HG03039 (cell line): ENCODE data around the gene NSMCE1.

Source experiments
- ATAC-seq: cut with Tn5 transposase; IDR thresholded peaks from one replicate; pipeline ENCODE4 v1.9.1; 2021; ENCODE audit warnings: mild to moderate bottlenecking, moderate library complexity; ENCODE audit not compliant: unreplicated experiment

The NSMCE1 gene

DNA sequence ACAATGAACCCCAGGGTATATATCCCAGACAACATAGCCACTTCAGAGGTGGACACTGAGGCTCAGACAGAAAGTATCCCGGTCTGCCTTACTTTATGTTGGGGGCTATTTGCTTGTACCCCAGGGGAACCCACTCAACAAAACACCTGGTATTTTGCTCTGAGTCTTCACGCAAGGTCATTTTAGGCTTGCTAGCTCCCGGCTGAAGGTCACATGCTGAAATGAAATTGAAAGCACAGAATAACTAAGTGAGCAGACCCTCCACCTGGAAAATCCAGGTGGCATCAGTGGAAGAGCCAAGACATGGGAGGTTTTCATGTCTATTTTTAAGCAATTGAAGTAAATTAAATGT, 69.4 kb downstream of the NSMCE1 start:
- ATAC-seq: no peak

DNA sequence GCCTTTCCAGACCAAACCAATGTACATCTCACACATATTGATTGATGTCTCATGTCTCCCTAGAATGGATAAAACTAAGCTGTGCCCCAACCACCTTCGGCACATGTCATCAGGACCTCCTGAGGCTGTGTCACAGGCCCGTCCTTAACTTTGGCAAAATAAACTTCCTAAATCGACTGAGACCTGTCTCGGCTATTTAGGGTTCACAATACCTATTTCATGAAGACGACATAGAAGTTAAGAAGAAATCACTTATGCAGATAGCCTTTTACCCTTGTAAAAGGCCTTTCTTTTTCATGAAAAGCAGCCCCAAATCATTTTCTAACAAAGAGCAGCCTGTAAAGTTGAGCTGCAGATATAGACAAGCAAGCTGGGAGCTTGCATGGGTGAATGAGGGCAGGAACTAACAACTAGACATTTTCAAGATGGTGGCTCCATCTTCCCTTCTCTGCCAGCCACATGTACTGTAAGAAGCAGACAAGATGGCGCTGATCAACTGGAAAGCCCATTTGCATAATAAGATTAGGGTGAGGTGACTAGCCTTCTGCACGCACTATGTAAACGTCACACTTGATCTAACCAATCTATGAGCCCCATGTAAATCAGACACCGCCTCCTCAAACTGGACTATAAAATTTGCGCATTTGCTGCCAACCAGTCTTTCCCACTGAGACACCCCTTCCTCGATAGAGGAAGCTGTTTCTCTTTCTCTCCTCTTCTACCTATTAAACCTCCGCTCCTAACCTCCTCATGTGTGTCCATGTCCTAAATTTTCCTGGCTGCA, 69.9 kb downstream of the NSMCE1 start:
- no peak for ATAC-seq

DNA sequence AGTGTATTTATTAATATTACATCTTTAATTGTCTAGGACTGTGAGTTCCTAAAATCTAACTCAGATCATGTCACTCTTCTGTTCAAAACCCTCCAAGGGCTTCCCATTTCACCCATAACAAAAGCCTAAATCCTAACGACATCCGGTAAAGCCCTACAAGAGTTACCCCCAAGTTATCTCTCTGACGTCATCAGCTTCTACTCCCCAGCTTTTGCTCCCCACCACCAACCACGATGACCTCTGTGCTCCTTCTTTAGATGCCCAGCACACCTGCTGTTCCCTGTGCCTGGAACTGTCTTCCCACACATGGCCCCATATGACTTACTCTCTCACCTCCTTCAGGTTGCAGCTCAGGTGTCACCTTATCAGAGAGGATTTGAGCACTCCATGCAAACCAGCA, 71.6 kb downstream of the NSMCE1 start:
- no peak for ATAC-seq

DNA sequence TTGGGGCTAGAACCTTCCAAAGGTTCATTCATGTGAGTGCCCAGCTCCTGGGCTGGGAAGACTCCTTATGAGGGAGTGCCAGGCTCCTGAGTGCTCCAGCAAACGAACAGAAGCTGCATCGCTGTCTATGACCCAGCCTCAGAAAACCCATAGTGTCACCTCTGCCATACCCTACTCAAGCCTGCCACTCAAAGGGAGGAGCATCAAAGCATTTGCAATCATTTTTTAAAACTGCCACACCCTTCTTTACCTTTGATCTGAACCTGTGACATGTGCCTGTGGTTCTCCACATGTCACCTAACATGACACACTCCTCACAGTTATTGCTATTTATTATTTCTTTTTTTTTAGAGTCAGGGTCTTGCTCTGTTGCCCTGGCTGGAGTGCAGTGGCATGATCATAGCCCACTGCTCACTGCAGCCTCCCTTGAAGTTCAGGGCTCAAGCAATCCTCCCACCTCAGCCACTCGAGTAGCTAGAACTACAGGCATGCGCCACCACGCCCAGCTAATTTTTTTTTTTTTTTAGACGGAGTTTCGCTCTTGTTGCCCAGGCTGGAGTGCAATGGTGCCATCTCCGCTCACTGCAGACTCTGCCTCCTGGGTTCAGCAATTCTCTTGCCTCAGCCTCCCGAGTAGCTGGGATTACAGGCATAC, 72.5 kb downstream of the NSMCE1 start:
- no peak for ATAC-seq

DNA sequence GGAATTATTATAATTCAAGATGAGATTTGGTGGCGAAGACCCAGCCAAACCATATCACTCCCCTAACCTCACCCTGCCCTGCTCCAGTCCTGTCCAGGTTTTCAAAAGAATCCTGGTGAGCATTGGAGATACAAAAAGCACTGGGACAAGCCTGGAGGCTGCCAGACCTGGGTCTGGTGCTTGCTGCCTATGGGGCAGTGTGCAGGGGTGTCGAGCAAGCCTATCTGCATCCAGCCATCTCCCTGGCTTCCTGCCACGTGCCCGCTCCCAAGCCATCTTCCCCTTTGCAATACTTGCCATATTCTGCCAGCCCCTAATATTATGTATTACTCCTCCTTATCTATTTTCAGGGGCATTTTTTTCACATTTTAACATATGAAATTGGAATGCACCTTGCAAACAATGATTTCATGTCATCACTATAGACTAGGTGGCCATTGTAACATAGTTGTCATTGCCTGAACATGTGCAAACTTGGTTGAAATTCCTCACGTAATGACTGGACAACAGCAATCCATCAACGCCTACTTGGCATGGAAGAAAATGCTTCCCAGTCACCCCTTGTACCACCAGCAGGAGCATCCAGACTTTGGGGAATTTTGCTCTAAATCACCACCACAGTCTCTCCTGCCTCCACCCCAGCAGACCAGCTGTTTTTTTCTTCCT, 73.4 kb downstream of the NSMCE1 start:
- no peak for ATAC-seq

DNA sequence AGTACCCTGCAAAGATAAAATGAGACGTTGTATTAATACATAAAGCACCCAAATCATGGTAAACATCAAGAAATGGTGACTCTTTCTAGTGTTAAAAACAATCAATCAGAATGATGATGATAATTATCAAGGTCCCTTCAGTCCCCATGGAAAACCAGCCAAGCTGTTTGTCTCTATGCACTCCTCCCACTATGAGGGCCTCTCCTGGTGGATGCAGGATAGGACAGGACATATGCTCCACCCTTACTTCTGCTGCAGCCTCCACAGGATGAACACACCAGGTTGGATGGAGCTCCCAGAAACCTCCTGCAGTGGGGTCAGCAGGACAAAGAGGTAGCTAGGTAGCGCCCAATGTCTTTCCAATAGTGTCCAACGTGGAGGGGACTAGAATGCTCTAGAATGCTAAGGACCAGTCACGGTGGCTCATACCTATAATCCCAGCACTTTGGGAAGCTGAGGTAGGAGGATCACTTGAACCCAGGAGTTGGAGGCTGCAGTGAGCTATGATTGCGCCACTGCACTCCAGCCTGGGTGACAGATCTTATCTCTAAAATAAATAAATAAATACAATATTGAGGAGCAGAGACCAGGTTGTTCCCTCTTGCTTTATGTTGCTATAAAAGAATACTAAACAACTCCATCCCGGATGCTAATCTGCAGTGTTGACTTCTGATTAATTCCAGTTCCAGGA, 75.1 kb downstream of the NSMCE1 start:
- ATAC-seq: no peak

DNA sequence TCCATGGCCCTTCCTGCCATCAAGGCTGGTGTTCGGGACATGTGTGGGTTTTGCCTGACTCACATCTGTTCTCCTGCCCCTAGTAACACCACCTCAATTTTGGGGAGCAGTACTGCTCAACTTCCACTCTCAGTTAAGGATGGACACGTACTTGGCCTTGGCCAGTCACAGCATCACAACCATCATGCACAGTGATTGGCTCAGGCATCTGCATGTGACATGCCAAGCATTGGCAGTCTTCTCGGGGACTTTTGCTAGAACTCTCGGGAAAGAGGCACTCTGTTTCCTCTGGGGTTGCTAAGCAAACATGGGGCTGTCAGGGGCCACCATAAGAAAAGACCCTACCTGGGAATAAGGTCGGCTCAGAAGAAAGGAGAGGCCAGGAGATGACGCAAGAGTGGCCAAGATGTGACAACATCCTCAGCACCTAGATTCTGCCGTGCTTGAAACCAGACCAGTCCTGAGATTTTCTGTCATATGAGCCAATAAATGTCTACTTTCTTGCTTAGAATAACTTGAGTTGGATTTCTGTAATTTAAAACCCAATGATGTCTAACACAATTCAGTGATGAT, 77.1 kb downstream of the NSMCE1 start:
- no peak for ATAC-seq

DNA sequence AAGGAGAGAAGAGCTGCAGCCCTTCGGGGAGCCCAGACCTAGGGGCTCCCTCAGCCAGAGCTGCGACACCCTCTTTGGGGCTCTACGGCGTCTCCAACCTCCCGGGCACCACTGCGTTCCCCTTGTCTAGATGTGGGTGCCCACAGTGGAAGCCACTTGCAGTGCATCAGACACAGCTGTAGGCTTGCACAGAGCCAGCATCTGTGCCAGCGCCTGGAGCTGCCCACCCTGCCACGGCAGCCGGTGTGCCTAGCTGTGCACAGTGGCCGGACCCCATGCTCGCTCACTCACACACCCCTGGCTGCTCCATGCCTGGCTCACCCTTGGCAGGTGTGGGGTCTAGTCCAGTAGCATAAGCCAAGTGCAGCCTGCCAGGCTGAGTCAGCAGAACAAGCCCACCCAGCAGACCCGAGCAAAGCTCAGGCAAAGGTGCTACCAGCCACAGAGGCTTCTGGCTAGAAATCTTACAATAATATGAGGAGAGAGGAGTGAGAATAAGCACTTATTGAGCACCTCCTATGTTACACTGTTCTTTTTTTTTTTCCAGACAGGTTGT, 78.2 kb downstream of the NSMCE1 start:
- no peak for ATAC-seq

DNA sequence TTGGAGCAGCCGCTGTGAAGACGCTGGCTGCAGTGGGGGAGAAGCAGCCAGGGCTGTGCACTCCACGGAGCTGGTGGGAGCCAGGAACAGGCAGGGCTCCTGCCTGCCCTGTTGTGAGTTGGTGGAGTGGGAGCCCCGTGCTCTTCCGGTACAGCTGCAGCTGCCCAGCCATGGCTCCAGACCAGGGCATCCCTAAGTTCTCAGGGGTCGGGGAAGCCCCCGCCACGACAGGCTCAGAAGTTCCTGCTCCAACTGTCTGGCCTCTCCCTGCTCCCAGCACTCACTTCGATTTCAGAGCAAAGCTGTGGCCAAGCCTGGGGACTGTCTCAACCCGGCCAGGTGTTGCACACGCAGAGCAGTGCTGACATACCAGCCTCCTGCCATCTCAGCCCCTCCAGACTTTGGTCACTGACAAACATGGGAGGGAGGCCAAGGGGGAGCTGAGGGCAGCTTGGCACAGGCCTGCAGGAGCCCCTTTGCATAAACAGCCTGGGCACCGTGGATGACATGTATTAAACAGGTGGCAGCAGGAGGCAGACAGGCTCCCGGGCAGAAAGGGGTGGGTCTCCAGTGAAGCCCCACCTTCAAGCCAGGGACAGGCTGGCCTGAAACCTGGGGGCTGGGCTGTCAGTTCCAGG, 79.1 kb downstream of the NSMCE1 start:
- no peak for ATAC-seq

DNA sequence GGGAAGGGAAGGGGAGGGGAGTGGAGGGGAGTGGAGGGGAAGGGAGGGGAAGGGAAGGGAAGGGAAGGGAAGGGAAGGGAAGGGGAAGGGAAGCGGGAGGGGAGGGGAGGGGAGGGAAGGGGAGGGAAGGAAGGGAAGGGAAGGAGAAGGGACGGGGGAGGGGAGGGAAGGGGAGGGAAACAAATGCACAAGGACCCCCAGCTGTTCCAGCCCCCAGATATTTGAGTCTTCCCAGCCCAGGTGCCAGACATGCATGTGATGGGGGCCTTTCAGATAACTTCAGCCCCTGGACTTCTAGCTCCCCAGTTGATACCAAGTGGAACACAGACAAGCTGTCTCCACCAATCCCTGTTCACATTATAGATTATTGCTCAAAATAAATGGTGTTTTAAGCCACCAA, 79.9 kb downstream of the NSMCE1 start:
- no peak for ATAC-seq

DNA sequence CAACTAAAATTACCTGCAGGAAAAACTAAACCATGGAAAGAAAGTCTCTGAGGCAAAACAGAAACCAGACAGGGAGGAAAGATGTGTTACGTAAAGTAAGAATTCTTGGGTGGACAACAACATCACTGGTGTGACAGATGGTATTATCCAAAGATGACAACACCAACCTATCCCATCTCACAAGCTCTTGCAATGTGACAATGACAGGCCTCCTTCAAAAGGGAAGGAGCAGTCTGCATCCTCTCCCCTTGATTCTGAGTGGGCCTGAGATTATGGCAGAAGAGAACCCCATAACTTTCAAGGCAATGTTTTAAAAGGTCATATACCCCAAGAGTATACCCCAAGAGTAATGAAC, 82.8 kb downstream of the NSMCE1 start:
- no peak for ATAC-seq

DNA sequence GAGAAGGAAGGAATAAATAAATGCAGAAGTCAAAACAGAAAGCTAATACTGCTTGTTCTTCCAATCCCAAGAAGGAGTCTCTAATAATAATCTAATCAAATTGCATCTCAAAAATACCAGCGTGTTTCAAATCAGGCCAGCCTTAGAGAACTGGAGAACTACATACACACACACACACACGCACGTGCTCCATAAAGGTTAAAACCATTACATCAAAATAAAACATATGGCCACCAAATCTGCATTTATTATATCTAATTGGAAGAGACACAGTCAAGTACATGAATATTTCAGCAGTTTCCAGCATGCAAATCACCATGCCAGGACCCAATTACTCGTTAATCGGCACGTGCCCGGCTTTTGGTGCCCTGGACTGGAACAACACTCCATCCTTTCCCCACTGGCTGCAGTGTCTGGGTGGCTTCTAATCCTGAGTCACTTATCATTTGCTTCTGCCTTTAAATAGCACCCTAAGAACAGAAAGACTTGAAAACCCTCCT, 85.6 kb downstream of the NSMCE1 start:
- ATAC-seq: no peak

DNA sequence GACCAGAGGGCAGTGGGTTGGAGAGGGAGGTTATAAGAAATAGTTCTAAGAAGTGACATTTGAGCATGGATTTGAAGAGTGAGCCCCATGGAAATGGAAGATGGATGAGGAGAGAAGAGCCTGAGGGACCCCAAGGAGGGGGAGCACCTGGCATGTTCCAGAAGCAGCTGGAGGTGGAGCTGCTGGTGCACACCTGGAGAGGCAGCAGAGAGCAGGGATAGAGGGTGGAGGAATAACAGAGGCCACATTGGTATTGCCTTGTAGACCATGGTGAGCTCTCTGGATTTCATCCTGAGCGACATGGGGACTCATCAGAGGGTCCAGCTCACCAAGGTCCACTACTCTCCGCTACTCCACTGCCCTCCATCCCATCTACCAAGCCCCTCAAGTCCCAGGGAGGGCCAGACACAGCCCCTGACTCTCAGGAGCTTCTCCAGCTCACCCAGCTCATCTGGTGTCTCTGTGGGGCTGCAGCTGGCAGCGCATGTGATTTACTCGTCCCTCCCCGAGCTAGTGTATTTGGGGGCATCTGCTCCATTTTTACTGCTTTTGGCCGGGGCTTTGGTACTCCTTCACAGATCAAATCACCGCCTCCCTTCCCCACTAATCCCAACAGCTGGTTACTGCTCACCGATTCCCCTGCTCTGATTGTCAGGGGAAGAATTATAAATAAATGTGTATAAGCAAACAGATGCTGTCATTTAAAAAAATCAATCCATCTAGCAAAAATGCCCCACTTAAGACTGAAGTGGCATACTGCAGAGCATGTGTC, 87.4 kb downstream of the NSMCE1 start:
- no peak for ATAC-seq

DNA sequence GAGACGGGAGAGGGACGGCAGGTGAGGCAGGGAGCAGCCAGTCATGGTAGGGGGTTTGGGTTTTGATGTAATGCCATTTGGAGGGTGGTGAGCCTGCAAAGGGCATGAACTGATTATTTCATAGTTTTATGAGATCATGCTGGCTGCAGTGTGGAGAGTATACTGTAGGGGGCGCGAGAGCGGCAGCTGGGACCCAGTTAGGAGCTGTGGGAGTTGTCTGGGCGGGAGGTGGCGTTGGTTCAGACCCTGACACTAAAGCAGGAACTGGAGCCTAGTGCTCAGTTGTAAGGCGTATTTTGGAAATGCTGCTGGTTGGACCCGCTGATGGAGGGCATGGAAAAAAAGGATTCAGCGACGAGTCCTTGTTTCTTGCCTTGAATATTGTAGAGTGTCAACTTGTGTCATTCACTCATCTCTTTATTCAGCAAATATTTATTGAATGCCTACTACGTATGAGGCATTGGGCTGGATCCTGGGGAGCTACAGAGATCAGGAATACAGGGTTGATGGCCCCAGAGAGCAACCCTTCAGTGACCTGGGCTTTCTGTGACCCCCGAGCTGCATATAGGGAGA, 89.0 kb downstream of the NSMCE1 start:
- no peak for ATAC-seq

DNA sequence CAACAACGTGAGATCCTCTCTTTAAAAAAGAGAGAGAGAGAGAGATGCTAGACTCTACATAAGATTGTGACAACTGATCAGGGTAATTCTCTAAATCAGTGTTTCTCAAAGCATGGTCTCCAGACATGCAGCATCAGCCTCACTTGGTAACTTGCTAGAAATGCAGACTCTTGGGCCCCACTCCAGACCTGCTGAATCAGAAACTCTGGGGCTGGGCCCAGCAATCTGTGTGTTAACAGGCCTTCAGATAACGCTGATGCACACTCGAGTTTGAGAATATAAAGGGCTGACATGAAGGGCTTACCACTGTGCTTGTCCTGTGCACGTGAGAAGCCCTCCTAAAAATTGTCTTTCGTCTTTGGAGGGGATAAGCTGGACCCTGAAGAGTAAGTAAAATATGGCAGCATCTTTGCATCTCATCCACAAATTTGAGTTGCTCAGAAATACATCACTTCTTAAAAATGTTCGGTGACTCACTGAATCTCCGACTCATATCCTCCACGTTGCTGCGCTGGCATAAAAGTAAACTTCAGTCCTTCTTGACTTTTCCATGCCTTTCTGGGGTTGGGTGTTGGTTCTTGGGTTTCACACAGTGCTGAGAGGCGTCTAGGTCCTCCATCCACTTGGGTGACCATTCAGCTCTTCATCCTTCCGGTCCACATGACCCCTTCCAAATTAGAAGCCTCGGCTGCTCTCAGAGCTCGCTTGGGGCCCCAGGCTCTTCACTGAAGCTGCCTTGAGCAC, 91.4 kb downstream of the NSMCE1 start:
- ATAC-seq: no peak

DNA sequence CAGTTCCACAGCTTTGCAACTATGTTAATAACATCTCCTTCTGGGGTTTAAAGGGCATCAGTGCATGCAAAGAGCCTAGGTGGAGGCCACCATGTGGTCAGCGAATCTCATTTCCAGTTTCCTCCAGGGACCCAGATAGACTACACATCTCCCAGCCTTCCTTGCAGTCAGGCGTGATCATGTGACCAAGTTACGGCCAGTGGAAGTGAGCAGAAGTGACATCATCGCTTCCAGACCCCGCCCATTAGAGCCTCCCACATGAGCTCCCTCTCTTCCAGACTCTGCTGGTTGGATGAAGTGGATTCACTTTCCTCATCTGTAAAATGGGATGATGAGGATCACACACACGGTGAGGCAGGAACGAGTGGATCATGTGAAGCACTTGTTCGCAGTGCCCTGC, 92.7 kb downstream of the NSMCE1 start:
- ATAC-seq: no peak
